GM19240 (cell line): ENCODE data around the gene KCNIP4.

Source experiments
- DNase-seq: peaks from one replicate; pipeline ENCODE4 v3.0.0; 2011; ENCODE audit warnings: low spot score; ENCODE audit not compliant: insufficient read length

The KCNIP4 gene

GRCh38 chr4:21592970-21593670 lies 355.5 kb downstream of the KCNIP4 start:
- DNase-seq, result no peak

- DNase-seq, result no peak
Observed at GRCh38 chr4:21577056-21577455, 371.5 kb downstream of the KCNIP4 start.

GRCh38 chr4:21571100-21571499 lies 377.5 kb downstream of the KCNIP4 start:
- no peak for DNase-seq

- DNase-seq, result no peak
Observed at GRCh38 chr4:21569638-21570037, 378.9 kb downstream of the KCNIP4 start.

- DNase-seq, result no peak
Observed at GRCh38 chr4:21555083-21555482, 393.5 kb downstream of the KCNIP4 start.

GRCh38 chr4:21554500-21554899 lies 394.1 kb downstream of the KCNIP4 start:
- DNase-seq, result no peak

- no peak for DNase-seq
Observed at GRCh38 chr4:21554066-21554465, 394.5 kb downstream of the KCNIP4 start.

GRCh38 chr4:21552455-21552854 lies 396.1 kb downstream of the KCNIP4 start:
- no peak for DNase-seq

GRCh38 chr4:21544955-21545354 lies 403.6 kb downstream of the KCNIP4 start:
- no peak for DNase-seq

- DNase-seq, result no peak
Observed at GRCh38 chr4:21544415-21544814, 404.2 kb downstream of the KCNIP4 start.

- no peak for DNase-seq
Observed at GRCh38 chr4:21543514-21543913, 405.1 kb downstream of the KCNIP4 start.

GRCh38 chr4:21535898-21536297 lies 412.7 kb downstream of the KCNIP4 start:
- DNase-seq, result no peak

GRCh38 chr4:21531048-21531447 lies 417.5 kb downstream of the KCNIP4 start:
- no peak for DNase-seq

- no peak for DNase-seq
Observed at GRCh38 chr4:21529214-21529613, 419.4 kb downstream of the KCNIP4 start.

- DNase-seq, result no peak
Observed at GRCh38 chr4:21522296-21522695, 426.3 kb downstream of the KCNIP4 start.

GRCh38 chr4:21517126-21517859 lies 431.3 kb downstream of the KCNIP4 start:
- no peak for DNase-seq

- DNase-seq, result no peak
Observed at GRCh38 chr4:21514022-21514694, 434.4 kb downstream of the KCNIP4 start.

- DNase-seq, result no peak
Observed at GRCh38 chr4:21512353-21512752, 436.2 kb downstream of the KCNIP4 start.

GRCh38 chr4:21507439-21507838 lies 441.1 kb downstream of the KCNIP4 start:
- DNase-seq, result no peak

GRCh38 chr4:21490682-21491081 lies 457.9 kb downstream of the KCNIP4 start:
- no peak for DNase-seq

GRCh38 chr4:21476757-21477156 lies 471.8 kb downstream of the KCNIP4 start:
- DNase-seq, result no peak

GRCh38 chr4:21474195-21474594 lies 474.4 kb downstream of the KCNIP4 start:
- DNase-seq, result no peak
